H1 (cell line): ENCODE results near the gene GJA10. TPM values are rescaled to one million over a fixed set of nuclear protein-coding genes. Genes with fewer than 3 reads are reported as not detected.

Source experiments
- BRCA1 ChIP-seq: IDR thresholded peaks from 2 replicates; pipeline ENCODE4 v1.6.1; 2012; ENCODE audit warnings: low read depth, low read length, improper control_type of control experiment
- CREB1 ChIP-seq: IDR thresholded peaks from 2 replicates; pipeline ENCODE4 v1.6.1; 2012; ENCODE audit warnings: inconsistent platforms
- GABPA ChIP-seq: IDR thresholded peaks from 2 replicates; pipeline ENCODE4 v1.6.1; 2011; ENCODE audit warnings: mild to moderate bottlenecking, low read length, moderate library complexity, borderline replicate concordance; ENCODE audit not compliant: insufficient read depth
- POLR2A ChIP-seq, 2 experiments: IDR thresholded peaks; 1 replicate in 1 of 2; 2 replicates in 1 of 2; pipeline ENCODE4 v1.6.1; 2011; ENCODE audit warnings: low read depth in 2 of 2, low read length in 2 of 2, mild to moderate bottlenecking in 2 of 2; ENCODE audit errors: control extremely low read depth in 1 of 2
- polyA plus RNA-seq, 7 experiments: library from polyadenylated mRNA; depleted of rRNA in 3 of 7; stranded (reverse) in 5 of 7; unstranded in 2 of 7; fragments of >200 nt in 5 of 7; fragments of 200-250 nt in 2 of 7; gene quantifications; 1 replicate in 5 of 7; 2 replicates in 1 of 7; 4 replicates in 1 of 7; pipeline versions ENCODE4 v1.2.1 to v1.2.3, GENCODE V29; 2011 to 2013; ENCODE audit warnings: missing spikeins in 2 of 7, mixed read lengths in 2 of 7
- total RNA-seq: library from RNA; stranded (reverse); fragmentation: NEBNext Ultra II Directional; extraction: Animal tissue kit (Norgen Biotek cat#: 25700); gene quantifications from 2 replicates; pipeline ENCODE4 v1.2.1, GENCODE V29; 2021

GJA10 gene
- total and polyA plus RNA-seq, 2 of the 8 experiments (the other 6 are each of a cell fraction or from before 2014, with no cell fraction given): 0.21 TPM; not detected in 1

DNA sequence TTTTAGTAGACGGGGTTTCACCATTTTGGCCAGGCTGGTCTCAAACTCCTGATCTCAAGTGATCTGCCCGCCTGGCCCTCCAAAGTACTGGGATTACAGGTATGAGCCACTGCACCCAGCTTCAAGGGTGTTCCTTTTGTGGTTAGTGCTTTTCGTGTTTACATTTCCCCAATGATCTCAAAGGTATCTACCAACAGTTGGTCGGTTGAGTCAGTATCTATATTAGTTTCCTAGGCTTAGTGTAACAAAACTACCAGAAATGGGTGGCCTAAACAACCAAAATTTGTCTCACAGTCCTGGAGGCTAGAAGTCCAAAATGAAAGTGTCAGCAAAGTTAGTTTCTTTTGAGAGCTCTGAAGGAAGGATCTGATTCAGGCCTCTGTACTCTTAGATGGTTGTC lies 34.5 kb upstream of the GJA10 start (continued):
- TF ChIP-seq POLR2A (IDR thresholded peaks at IDR 0.05; ENCODE audit: control extremely low read depth in 1 of 2, low read depth in 2 of 2, low read length in 2 of 2) (no peak), CREB1 (no peak), GABPA (no peak), BRCA1 (no peak)
